CD14-positive monocyte (primary cell): Measurements from ENCODE around the gene PARK7. TPM values are rescaled to one million over a fixed set of nuclear protein-coding genes. Genes with fewer than 3 reads are reported as not detected.

Experiments used
- DNase-seq, 3 donors: peaks; one replicate each; pipeline ENCODE4 v3.0.0-alpha.2; 2011 to 2022
- H2AFZ ChIP-seq: 2 replicates; pipeline ENCODE4 v1.6.0; 2012; ENCODE audit warnings: mild to moderate bottlenecking, low read depth, low read length, inconsistent platforms; ENCODE audit not compliant: insufficient read depth, poor library complexity, severe bottlenecking
- H3K27ac ChIP-seq, 2 donors: 1 replicate in 1 of 2; 2 replicates in 1 of 2; pipeline ENCODE4 v1.5.1; 2012 to 2013; ENCODE audit warnings: low read length in 2 of 2, control low read depth in 1 of 2, inconsistent platforms in 1 of 2, low read depth in 1 of 2, mild to moderate bottlenecking in 1 of 2
- H3K27me3 ChIP-seq, 2 donors: one replicate each; pipeline versions ENCODE4 v1.6.0 to v1.6.1; 2011 to 2013; ENCODE audit warnings: low read length in 2 of 2; ENCODE audit not compliant: control insufficient read depth in 2 of 2, insufficient read depth in 2 of 2
- H3K36me3 ChIP-seq, 2 donors: replicated peaks in 1 of 2; 1 replicate in 1 of 2; 2 replicates in 1 of 2; pipeline versions ENCODE4 v1.5.1 to v1.6.1; 2012 to 2013; ENCODE audit warnings: low read length in 2 of 2, control low read depth in 1 of 2, inconsistent platforms in 1 of 2, mild to moderate bottlenecking in 1 of 2; ENCODE audit not compliant: insufficient read depth in 2 of 2, control insufficient read depth in 1 of 2
- H3K4me1 ChIP-seq, 2 donors: 1 replicate in 1 of 2; 2 replicates in 1 of 2; pipeline versions ENCODE4 v1.5.1 to v1.6.1; 2012 to 2013; ENCODE audit warnings: low read length in 2 of 2, control low read depth in 1 of 2, inconsistent platforms in 1 of 2, mild to moderate bottlenecking in 1 of 2, moderate library complexity in 1 of 2; ENCODE audit not compliant: insufficient read depth in 2 of 2, control insufficient read depth in 1 of 2
- H3K4me2 ChIP-seq: replicated peaks from 2 replicates; pipeline ENCODE3; 2012; ENCODE audit warnings: low read length, moderate library complexity, mild to moderate bottlenecking; ENCODE audit not compliant: poor library complexity, severe bottlenecking; ENCODE audit errors: extremely low read depth
- H3K4me3 ChIP-seq, 3 experiments: fragments of 200-600 bp in 1 of 3; sonication (generic) in 1 of 3; replicated peaks in 1 of 3; 1 replicate in 2 of 3; 2 replicates in 1 of 3; pipeline ENCODE4 v1.5.1; 2011 to 2013; ENCODE audit warnings: low read length in 3 of 3, mild to moderate bottlenecking in 3 of 3, control low read depth in 2 of 3, low read depth in 2 of 3, inconsistent platforms in 1 of 3, moderate library complexity in 1 of 3
- H3K79me2 ChIP-seq: 2 replicates; pipeline ENCODE4 v1.6.0; 2012; ENCODE audit warnings: mild to moderate bottlenecking, control low read depth, inconsistent platforms, low read length, moderate library complexity; ENCODE audit not compliant: insufficient read depth
- H3K9ac ChIP-seq: 2 replicates; pipeline ENCODE4 v1.6.0; 2017; ENCODE audit warnings: low read length, mild to moderate bottlenecking; ENCODE audit not compliant: insufficient read depth, poor library complexity, severe bottlenecking
- H3K9me3 ChIP-seq, 2 donors: replicated peaks in 1 of 2; 1 replicate in 1 of 2; 2 replicates in 1 of 2; pipeline versions ENCODE4 v1.5.1 to v1.6.1; 2012 to 2013; ENCODE audit warnings: low read length in 2 of 2, control low read depth in 1 of 2; ENCODE audit not compliant: control insufficient read depth in 1 of 2, insufficient read depth in 1 of 2
- H4K20me1 ChIP-seq: 2 replicates; pipeline ENCODE4 v1.6.0; 2012; ENCODE audit warnings: mild to moderate bottlenecking, low read length, control low read depth, moderate library complexity; ENCODE audit not compliant: insufficient read depth
- H3K27ac Mint-ChIP-seq, 7 donors: one replicate each; pipeline ENCODE4 v1.8.0; 2020; ENCODE audit warnings: mild to moderate bottlenecking in 7 of 7, mixed read lengths in 7 of 7, moderate library complexity in 6 of 7, inconsistent platforms in 2 of 7
- H3K27me3 Mint-ChIP-seq, 3 donors: one replicate each; pipeline ENCODE4 v1.8.0; 2021 to 2022; ENCODE audit warnings: low read depth in 3 of 3, mild to moderate bottlenecking in 3 of 3, mixed read lengths in 3 of 3, moderate library complexity in 3 of 3, inconsistent platforms in 1 of 3
- H3K36me3 Mint-ChIP-seq, 2 donors: one replicate each; pipeline ENCODE4 v1.8.0; 2020; ENCODE audit warnings: mixed read lengths in 2 of 2, inconsistent platforms in 1 of 2, mild to moderate bottlenecking in 1 of 2
- H3K4me1 Mint-ChIP-seq: one replicate; pipeline ENCODE4 v1.8.0; 2020; ENCODE audit warnings: mild to moderate bottlenecking, mixed read lengths
- H3K4me3 Mint-ChIP-seq, 2 donors: one replicate each; pipeline ENCODE4 v1.8.0; 2020; ENCODE audit warnings: mild to moderate bottlenecking in 2 of 2, mixed read lengths in 2 of 2, moderate library complexity in 1 of 2
- H3K9me3 Mint-ChIP-seq, 7 donors: one replicate each; pipeline ENCODE4 v1.8.0; 2020 to 2022; ENCODE audit warnings: mixed read lengths in 7 of 7, mild to moderate bottlenecking in 6 of 7, moderate library complexity in 6 of 7, inconsistent platforms in 2 of 7
- CTCF ChIP-seq: fragments of 200-600 bp; IDR thresholded peaks from one replicate; pipeline ENCODE4 v1.8.0; 2022; ENCODE audit warnings: antibody characterized with exemption, mild to moderate bottlenecking
- WGBS: methylation state at CpG from one replicate; pipeline ENCODE4 v1.1.5; 2013; ENCODE audit warnings: missing lambda C conversion rate; ENCODE audit not compliant: insufficient coverage; 5-methylcytosine and 5-hydroxymethylcytosine counted together
- intact Hi-C, 2 donors: fragments of 100-400 bp; cut with micrococcal nuclease; formaldehyde crosslinking; loops; one replicate each; pipeline versions ENCODE4 v1.15.0 to v1.15.1; 2023
- polyA plus RNA-seq, 3 donors: library from polyadenylated mRNA; depleted of rRNA in 1 of 3; unstranded in 2 of 3; stranded (reverse) in 1 of 3; fragments of 300-500 nt in 2 of 3; fragments of >200 nt in 1 of 3; fragmentation: Illumina TruSeq in 2 of 3; gene quantifications; 1 replicate in 2 of 3; 2 replicates in 1 of 3; pipeline ENCODE4 v1.2.3, GENCODE V29; 2012 to 2021

PARK7 gene
- polyA plus RNA-seq, 3 donors, result 116 to 391 (median 353) TPM

- Histone ChIP-seq H3K4me3 (no peak overlapping the region), H3K27me3 (no peaks in the 10 kb centered on the region), H4K20me1 (no peaks in the 10 kb centered on the region), H3K9me3 (no peaks in the 10 kb centered on the region), H3K79me2 (no peaks in the 10 kb centered on the region), H3K27ac (no peak overlapping the region), H3K36me3 (no peaks in the 10 kb centered on the region), H3K4me1 (peaks cover 10 to 13% of the 10 kb centered on the region in 2 donors), H2AFZ (no peak overlapping the region), H3K4me2 (no peak overlapping the region), H3K9ac (no peak overlapping the region)
- 97% methylated on average over 10 of the region's 15 CpGs for WGBS
- Mint-ChIP-seq H3K9me3 (no peaks in the 10 kb centered on the region), H3K36me3 (peaks cover 3% of the 10 kb centered on the region in 2 donors), H3K27ac (no peak overlapping the region), H3K4me1 (peaks cover 16% of the 10 kb centered on the region), H3K4me3 (no peak overlapping the region), H3K27me3 (peaks cover 1 to 6% (median 4%) of the 10 kb centered on the region in 3 donors)
- no peak for TF ChIP-seq CTCF
- no peak for DNase-seq
- intact Hi-C loops, result no loop called here
Observed at GRCh38 chr1:7932524-7933138, 28.9 kb upstream of the PARK7 start.

GRCh38 chr1:7938070-7938469 is 23.4 kb upstream of the PARK7 start:
- intact Hi-C loops, result no loop called here
- Histone ChIP-seq H3K4me3 (no peak overlapping the region), H3K27ac (no peak overlapping the region), H3K4me1 (peaks cover 39% of the 10 kb centered on the region in 2 donors), H2AFZ (no peak overlapping the region), H3K9ac (no peak overlapping the region), H3K4me2 (no peak overlapping the region), H3K27me3 (no peaks in the 10 kb centered on the region), H3K9me3 (no peaks in the 10 kb centered on the region), H3K79me2 (no peaks in the 10 kb centered on the region), H3K36me3 (no peaks in the 10 kb centered on the region), H4K20me1 (no peaks in the 10 kb centered on the region)
- no peak for DNase-seq
- no peak overlapping the region for H3K27ac Mint-ChIP-seq
- H3K4me3 Mint-ChIP-seq, result no peak overlapping the region
- 92% methylated on average over 2 of the region's 3 CpGs for WGBS
- peaks cover 3 to 5% of the 10 kb centered on the region in 2 donors for H3K36me3 Mint-ChIP-seq
- peaks cover 0 to 5% (median 0%) of the 10 kb centered on the region in 7 donors for H3K9me3 Mint-ChIP-seq
- peaks cover 2 to 6% (median 4%) of the 10 kb centered on the region in 3 donors for H3K27me3 Mint-ChIP-seq
- peaks cover 46% of the 10 kb centered on the region for H3K4me1 Mint-ChIP-seq
- no peak for TF ChIP-seq CTCF
